Measurements from ENCODE around the gene FMNL2.

FMNL2 gene

DNA sequence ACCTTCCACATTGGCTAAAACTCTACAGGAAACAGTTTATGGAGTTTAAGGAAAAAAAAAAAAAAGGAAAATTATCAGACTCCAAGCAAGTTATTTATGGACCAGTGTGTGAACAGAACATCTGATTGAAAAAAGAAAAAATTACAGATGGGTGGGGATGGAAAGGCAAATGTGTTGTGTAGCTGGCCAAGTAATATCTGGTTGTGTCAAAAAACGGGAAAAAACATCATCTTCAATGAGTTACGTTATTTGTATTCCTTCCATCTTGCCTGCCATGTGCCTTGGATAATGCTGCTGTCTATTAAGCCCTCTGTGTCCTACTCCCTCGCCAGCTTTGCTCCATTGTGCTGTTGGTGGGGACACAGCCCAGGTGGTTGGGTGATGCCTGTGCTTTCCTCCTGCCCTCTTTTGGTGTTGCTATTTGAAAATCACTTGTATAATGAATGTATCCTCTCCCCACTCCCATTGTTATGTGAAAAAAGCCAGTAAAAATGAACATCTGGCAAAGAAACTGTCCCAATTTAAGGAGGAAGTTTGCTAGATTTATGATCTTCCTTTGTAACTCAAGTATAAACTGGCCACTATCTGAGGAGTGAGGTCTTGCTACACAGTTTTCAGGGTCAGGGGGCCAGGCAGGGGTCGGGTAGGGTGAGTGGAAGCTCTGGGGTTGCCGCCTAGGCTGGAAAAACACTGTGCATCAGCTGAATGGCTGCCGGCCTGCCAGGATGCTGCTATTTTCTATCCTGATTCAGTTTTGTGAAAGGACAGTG lies 155.9 kb downstream of the FMNL2 start:
- Histone ChIP-seq H3K4me3 (ENCODE audit: low read depth, low read length) (no peak overlapping the region), H3K36me3 (no peaks in the 10 kb centered on the region), H3K27ac (no peak overlapping the region), H3K27me3 (ENCODE audit: insufficient read depth, low read depth, severe bottlenecking) (no peaks in the 10 kb centered on the region), H3K9me3 (ENCODE audit: severe bottlenecking) (no peaks in the 10 kb centered on the region)
- no peak for DNase-seq
- TF ChIP-seq, protein P1, sequence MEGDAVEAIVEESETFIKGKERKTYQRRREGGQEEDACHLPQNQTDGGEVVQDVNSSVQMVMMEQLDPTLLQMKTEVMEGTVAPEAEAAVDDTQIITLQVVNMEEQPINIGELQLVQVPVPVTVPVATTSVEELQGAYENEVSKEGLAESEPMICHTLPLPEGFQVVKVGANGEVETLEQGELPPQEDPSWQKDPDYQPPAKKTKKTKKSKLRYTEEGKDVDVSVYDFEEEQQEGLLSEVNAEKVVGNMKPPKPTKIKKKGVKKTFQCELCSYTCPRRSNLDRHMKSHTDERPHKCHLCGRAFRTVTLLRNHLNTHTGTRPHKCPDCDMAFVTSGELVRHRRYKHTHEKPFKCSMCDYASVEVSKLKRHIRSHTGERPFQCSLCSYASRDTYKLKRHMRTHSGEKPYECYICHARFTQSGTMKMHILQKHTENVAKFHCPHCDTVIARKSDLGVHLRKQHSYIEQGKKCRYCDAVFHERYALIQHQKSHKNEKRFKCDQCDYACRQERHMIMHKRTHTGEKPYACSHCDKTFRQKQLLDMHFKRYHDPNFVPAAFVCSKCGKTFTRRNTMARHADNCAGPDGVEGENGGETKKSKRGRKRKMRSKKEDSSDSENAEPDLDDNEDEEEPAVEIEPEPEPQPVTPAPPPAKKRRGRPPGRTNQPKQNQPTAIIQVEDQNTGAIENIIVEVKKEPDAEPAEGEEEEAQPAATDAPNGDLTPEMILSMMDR (IDR thresholded peaks at IDR 0.05; ENCODE audit: low read depth, low read length), result no peak

GRCh38 chr2:152492131-152492530 lies 157.2 kb downstream of the FMNL2 start:
- TF ChIP-seq, protein P1 (IDR thresholded peaks at IDR 0.05; ENCODE audit: low read depth, low read length), result no peak
- no peak for DNase-seq
- no peak overlapping the region for H3K4me3 ChIP-seq (ENCODE audit: low read depth, low read length)

DNA sequence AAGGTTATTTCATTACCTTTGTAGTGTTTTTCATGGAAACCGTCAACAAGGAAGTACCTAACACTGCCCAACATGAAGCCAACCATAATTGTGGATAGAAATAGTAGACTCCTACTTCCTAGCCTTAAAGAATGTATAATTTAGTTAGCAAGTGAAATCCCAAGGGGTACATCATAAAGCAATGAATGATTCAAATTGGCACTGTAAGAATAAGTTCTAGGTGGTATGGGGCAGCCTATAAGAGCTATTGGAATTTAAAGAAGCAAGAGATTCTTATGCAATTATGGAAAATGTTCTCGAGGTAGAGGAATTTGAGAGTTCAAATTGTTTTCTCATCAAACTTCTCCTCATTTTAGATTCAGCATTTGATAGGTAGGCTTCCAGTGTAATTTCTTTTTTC lies 157.9 kb downstream of the FMNL2 start:
- TF ChIP-seq, protein P1 (IDR thresholded peaks at IDR 0.05; ENCODE audit: low read depth, low read length), result no peak
- no peak for DNase-seq
- Histone ChIP-seq H3K9me3 (ENCODE audit: severe bottlenecking) (no peaks in the 10 kb centered on the region), H3K4me3 (ENCODE audit: low read depth, low read length) (no peak overlapping the region), H3K36me3 (no peaks in the 10 kb centered on the region), H3K27me3 (ENCODE audit: insufficient read depth, low read depth, severe bottlenecking) (no peaks in the 10 kb centered on the region), H3K27ac (no peak overlapping the region)

More at GRCh38 chr2:152492131-152492530, 157.2 kb downstream of the FMNL2 start:
- H3K27me3 ChIP-seq (ENCODE audit: insufficient read depth, low read depth, severe bottlenecking), result no peaks in the 10 kb centered on the region
- no peaks in the 10 kb centered on the region for H3K36me3 ChIP-seq
- no peaks in the 10 kb centered on the region for H3K9me3 ChIP-seq (ENCODE audit: severe bottlenecking)
- H3K27ac ChIP-seq, result no peak overlapping the region

GRCh38 chr2:152493417-152493816 lies 158.4 kb downstream of the FMNL2 start:
- DNase-seq, result no peak
- no peaks in the 10 kb centered on the region for H3K9me3 ChIP-seq (ENCODE audit: severe bottlenecking)
- no peaks in the 10 kb centered on the region for H3K27me3 ChIP-seq (ENCODE audit: insufficient read depth, low read depth, severe bottlenecking)
- H3K36me3 ChIP-seq, result no peaks in the 10 kb centered on the region
- TF ChIP-seq, protein P1 (IDR thresholded peaks at IDR 0.05; ENCODE audit: low read depth, low read length), result no peak
- H3K4me3 ChIP-seq (ENCODE audit: low read depth, low read length), result no peak overlapping the region
- no peak overlapping the region for H3K27ac ChIP-seq

- Histone ChIP-seq H3K9me3 (ENCODE audit: severe bottlenecking) (no peaks in the 10 kb centered on the region), H3K27ac (no peak overlapping the region), H3K4me3 (ENCODE audit: low read depth, low read length) (no peak overlapping the region), H3K36me3 (no peaks in the 10 kb centered on the region), H3K27me3 (ENCODE audit: insufficient read depth, low read depth, severe bottlenecking) (no peaks in the 10 kb centered on the region)
- DNase-seq, result no peak
- TF ChIP-seq, protein P1 (IDR thresholded peaks at IDR 0.05; ENCODE audit: low read depth, low read length), result no peak
Observed at GRCh38 chr2:152493945-152494528, 159.1 kb downstream of the FMNL2 start.
